Activated CD4-positive, alpha-beta T cell treated with anti-CD3 and anti-CD28 coated beads for 36 hours (primary cell): ENCODE results near the gene DDX52. TPM values are rescaled to one million over a fixed set of nuclear protein-coding genes. Genes with fewer than 3 reads are reported as not detected.

Experiments used
- ATAC-seq: fragments of 200-7000 bp; cut with Tn5 transposase; one replicate; pipeline ENCODE4 v1.10.0; 2021; ENCODE audit warnings: mild to moderate bottlenecking, moderate library complexity
- CTCF ChIA-PET: fragments of 350-600 bp; sonication (Branson Sonifier 250); formaldehyde crosslinking; loops from one replicate; lab custom pipeline; 2021; ENCODE audit warnings: antibody characterized with exemption; lab: Charles Lee
- POLR2A ChIA-PET: fragments of 350-600 bp; sonication (Branson Sonifier 250); formaldehyde crosslinking; loops from one replicate; lab custom pipeline; 2021; ENCODE audit warnings: antibody characterized with exemption, inconsistent platforms; lab: Charles Lee
- DNase-seq: peaks from one replicate; pipeline ENCODE4 v3.0.0-alpha.2; 2020
- H3K27ac Mint-ChIP-seq: one replicate; pipeline ENCODE4 v1.8.0; 2021; ENCODE audit warnings: mixed read lengths
- H3K27me3 Mint-ChIP-seq: one replicate; pipeline ENCODE4 v1.8.0; 2021; ENCODE audit warnings: mixed read lengths
- H3K36me3 Mint-ChIP-seq: one replicate; pipeline ENCODE4 v1.8.0; 2021; ENCODE audit warnings: low read depth, mixed read lengths
- H3K4me1 Mint-ChIP-seq: one replicate; pipeline ENCODE4 v1.8.0; 2021; ENCODE audit warnings: mixed read lengths
- H3K4me3 Mint-ChIP-seq: one replicate; pipeline ENCODE4 v1.8.0; 2021; ENCODE audit warnings: mild to moderate bottlenecking, moderate library complexity, mixed read lengths
- H3K9me3 Mint-ChIP-seq: one replicate; pipeline ENCODE4 v1.8.0; 2021; ENCODE audit warnings: low read depth, mixed read lengths
- intact Hi-C, 2 experiments: fragments of 100-400 bp; cut with DNase I in 1 of 2; cut with micrococcal nuclease in 1 of 2; formaldehyde crosslinking; loops; one replicate each; pipeline versions ENCODE4 v1.14.2 to v1.15.1; 2022 to 2024; cut with DNase I, micrococcal nuclease
- total RNA-seq, 2 experiments: library from RNA; stranded (reverse); gene quantifications; one replicate each; pipeline ENCODE4 v1.2.3, GENCODE V29; 2021

DDX52 gene
- total RNA-seq, 2 experiments from 2014 or later = 34.6 to 41.7 TPM

DNA sequence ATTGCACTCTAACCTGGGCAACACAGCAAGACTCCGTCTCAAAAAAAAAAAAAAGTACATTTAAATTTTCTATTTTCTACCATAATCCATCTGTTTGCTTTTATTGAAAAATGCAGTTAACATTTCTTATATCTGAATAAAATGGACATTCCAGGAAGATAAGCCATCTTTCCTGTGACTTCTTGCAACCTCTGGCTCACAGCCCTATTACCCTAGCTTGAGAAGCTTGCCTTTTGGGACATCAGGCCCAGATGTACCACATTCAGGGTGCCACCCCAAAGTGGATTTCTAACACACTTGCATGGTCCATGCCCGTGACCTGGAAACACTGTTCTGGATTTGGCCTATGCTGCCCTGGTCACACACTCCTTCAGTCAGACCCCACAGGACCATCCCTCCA lies 30.1 kb upstream of the DDX52 start:
- intact Hi-C loops = no loop called here
- Mint-ChIP-seq H3K4me1 (no peaks in the 10 kb centered on the region), H3K27ac (no peak overlapping the region)

DNA sequence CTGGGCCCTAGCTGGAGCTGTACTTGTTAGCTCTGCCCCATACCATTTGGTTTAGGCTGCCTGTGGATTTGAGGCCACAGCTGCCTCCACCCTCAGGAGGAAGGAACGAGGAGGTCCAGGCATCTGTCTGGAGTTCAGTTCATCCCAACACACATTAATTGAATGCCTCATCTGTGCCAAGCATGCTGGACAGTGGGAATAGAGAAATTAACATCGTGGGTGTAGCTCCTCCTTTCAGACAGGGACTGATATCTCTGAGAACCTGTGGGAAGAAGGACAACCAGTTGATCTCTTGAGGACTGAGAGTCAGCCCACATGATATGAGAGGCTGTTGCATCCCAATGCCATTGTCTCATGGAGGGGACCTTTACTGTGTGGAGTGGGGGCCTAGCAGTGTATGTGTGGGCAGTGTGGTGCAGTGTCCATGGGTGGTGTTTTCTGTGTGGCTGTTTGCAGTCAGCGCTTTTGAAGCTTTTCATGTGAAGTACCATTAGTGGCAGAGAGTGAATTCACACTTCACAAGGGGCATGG lies 29.4 kb upstream of the DDX52 start:
- H3K36me3 Mint-ChIP-seq = no peaks in the 10 kb centered on the region
- H3K9me3 Mint-ChIP-seq = no peaks in the 10 kb centered on the region
- no peaks in the 10 kb centered on the region for H3K4me1 Mint-ChIP-seq
- POLR2A ChIA-PET = no interaction called here
- ATAC-seq = no peak
- H3K4me3 Mint-ChIP-seq = no peak overlapping the region
- CTCF ChIA-PET = interaction anchor here (0.6 kb wide), 1 partner anchor 99 kb away, joined by 3 read pairs; no protein-coding TSS in a partner anchor
- intact Hi-C loops = no loop called here
- H3K27me3 Mint-ChIP-seq = peaks cover 10% of the 10 kb centered on the region
- no peak for DNase-seq
- H3K27ac Mint-ChIP-seq = no peak overlapping the region

More for the DNA sequence above, 30.1 kb upstream of the DDX52 start:
- DNase-seq (no peak), ATAC-seq (no peak)
- CTCF ChIA-PET = interaction anchor here (0.6 kb wide), 1 partner anchor 265 kb away, joined by 3 read pairs; no protein-coding TSS in a partner anchor
- POLR2A ChIA-PET = no interaction called here
- H3K27me3 Mint-ChIP-seq = peaks cover 15% of the 10 kb centered on the region
- H3K36me3 Mint-ChIP-seq = no peaks in the 10 kb centered on the region
- H3K4me3 Mint-ChIP-seq = no peak overlapping the region
- no peaks in the 10 kb centered on the region for H3K9me3 Mint-ChIP-seq

- no peak overlapping the region for H3K27ac Mint-ChIP-seq
- ChIA-PET POLR2A (no interaction called here), CTCF (interaction anchor here (0.6 kb wide), 1 partner anchor 99 kb away, joined by 3 read pairs; no protein-coding TSS in a partner anchor)
Measured at GRCh38 chr17:37671824-37672547, 28.7 kb upstream of the DDX52 start.

DNA sequence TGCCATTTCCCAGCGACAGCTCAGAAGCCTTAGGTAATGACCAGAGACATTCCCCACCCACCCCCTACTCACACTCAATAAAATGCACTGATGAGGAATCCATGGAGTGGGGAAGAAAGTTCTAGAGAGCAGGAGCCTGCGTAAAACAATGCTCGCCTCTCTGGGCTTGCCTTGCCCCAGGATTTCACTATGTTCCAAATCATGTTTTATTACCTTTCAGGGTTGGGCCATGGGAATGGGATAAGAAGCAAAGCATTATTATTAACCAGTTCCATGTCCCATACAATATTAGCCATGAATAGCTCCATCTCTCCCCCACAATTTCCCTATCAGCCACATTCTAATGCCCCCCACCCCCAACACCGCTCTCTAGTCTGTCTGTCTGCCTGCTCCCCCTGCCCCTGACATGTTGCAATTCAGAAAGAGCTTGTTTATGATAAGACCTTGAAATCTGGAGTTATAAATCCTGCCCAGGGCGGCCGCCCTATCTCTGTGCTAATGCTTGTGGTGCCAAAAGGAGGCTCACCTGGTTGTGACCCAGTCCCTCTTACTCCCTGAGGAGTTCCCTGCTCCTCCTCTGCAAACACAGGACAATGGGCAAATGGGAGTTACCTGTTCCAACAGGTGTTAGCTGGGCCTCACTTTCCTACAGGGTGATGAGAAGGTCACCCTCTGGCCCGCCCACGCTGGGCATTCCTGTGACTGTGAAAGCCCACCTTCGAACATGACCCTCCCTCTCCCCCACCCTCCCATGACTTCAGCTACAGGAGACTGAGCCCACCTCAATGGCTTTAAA lies 28.0 kb upstream of the DDX52 start:
- ATAC-seq = no peak
- intact Hi-C loops = no loop called here

More at GRCh38 chr17:37671824-37672547, 28.7 kb upstream of the DDX52 start:
- Mint-ChIP-seq H3K27me3 (peaks cover 9% of the 10 kb centered on the region), H3K4me3 (no peak overlapping the region), H3K9me3 (no peaks in the 10 kb centered on the region), H3K36me3 (no peaks in the 10 kb centered on the region), H3K4me1 (no peaks in the 10 kb centered on the region)
- intact Hi-C loops = no loop called here
- ATAC-seq (no peak), DNase-seq (no peak)

GRCh38 chr17:37667039-37667438 lies 23.8 kb upstream of the DDX52 start:
- H3K4me3 Mint-ChIP-seq = no peak overlapping the region
- no peaks in the 10 kb centered on the region for H3K36me3 Mint-ChIP-seq
- ChIA-PET POLR2A (no interaction called here), CTCF (interaction anchor here (0.7 kb wide), 1 partner anchor 155 kb away, joined by 4 read pairs; no protein-coding TSS in a partner anchor)
- peaks cover 3% of the 10 kb centered on the region for H3K27me3 Mint-ChIP-seq
- no peaks in the 10 kb centered on the region for H3K4me1 Mint-ChIP-seq
- no peak overlapping the region for H3K27ac Mint-ChIP-seq
- no peak for DNase-seq
- no peaks in the 10 kb centered on the region for H3K9me3 Mint-ChIP-seq
- intact Hi-C loops = no loop called here
- no peak for ATAC-seq

More for the DNA sequence above, 28.0 kb upstream of the DDX52 start:
- Mint-ChIP-seq H3K4me3 (no peak overlapping the region), H3K9me3 (no peaks in the 10 kb centered on the region), H3K4me1 (no peaks in the 10 kb centered on the region), H3K27me3 (peaks cover 3% of the 10 kb centered on the region), H3K36me3 (no peaks in the 10 kb centered on the region), H3K27ac (no peak overlapping the region)
- ChIA-PET CTCF (no interaction called here), POLR2A (no interaction called here)
- no peak for DNase-seq

GRCh38 chr17:37664214-37664613 lies 21.0 kb upstream of the DDX52 start:
- H3K27ac Mint-ChIP-seq = no peak overlapping the region
- H3K27me3 Mint-ChIP-seq = peaks cover 3% of the 10 kb centered on the region
- ChIA-PET CTCF (interaction anchor here (0.6 to 1.1 kb wide), 2 partner anchors 130 to 1591 kb away, joined by 3 to 8 read pairs; no protein-coding TSS in a partner anchor), POLR2A (no interaction called here)
- no peaks in the 10 kb centered on the region for H3K9me3 Mint-ChIP-seq
- ATAC-seq = no peak
- H3K36me3 Mint-ChIP-seq = no peaks in the 10 kb centered on the region
- DNase-seq = no peak
- intact Hi-C loops = no loop called here
- no peaks in the 10 kb centered on the region for H3K4me1 Mint-ChIP-seq
- H3K4me3 Mint-ChIP-seq = no peak overlapping the region

DNA sequence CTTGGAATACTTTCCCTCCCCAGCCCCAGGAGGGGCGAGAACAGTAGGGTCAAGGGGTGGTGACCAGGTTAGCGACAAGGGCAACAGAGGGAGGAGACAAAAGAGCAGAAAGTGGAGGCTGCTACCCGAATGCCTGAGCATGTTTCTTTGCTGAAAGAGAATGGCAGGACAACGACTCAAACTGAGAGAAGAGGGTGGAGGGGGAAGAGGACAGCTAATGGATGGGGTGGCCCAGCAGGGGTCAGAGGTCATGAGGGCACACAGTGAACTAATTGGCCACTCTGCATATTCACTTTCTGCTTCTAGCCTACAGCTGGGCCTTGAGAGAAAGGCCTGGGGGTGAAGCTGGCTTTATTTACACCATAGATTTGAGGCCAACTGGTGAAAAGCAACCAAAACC lies 19.1 kb upstream of the DDX52 start:
- no peaks in the 10 kb centered on the region for H3K36me3 Mint-ChIP-seq
- no peak overlapping the region for H3K27ac Mint-ChIP-seq
- POLR2A ChIA-PET = no interaction called here
- H3K9me3 Mint-ChIP-seq = no peaks in the 10 kb centered on the region
- H3K27me3 Mint-ChIP-seq = peaks cover 3% of the 10 kb centered on the region
- no peaks in the 10 kb centered on the region for H3K4me1 Mint-ChIP-seq
- ATAC-seq = no peak
- no peak for DNase-seq
- H3K4me3 Mint-ChIP-seq = no peak overlapping the region
- intact Hi-C loops = no loop called here
- CTCF ChIA-PET = interaction anchor here (1.1 kb wide), 1 partner anchor 130 kb away, joined by 5 read pairs; no protein-coding TSS in a partner anchor

GRCh38 chr17:37661400-37662014 lies 18.3 kb upstream of the DDX52 start:
- Mint-ChIP-seq H3K36me3 (no peaks in the 10 kb centered on the region), H3K4me1 (no peaks in the 10 kb centered on the region), H3K27ac (no peak overlapping the region), H3K4me3 (no peak overlapping the region), H3K27me3 (peaks cover 3% of the 10 kb centered on the region), H3K9me3 (no peaks in the 10 kb centered on the region)
- DNase-seq (no peak), ATAC-seq (no peak)
- CTCF ChIA-PET = no interaction called here
- intact Hi-C loops = no loop called here
- POLR2A ChIA-PET = no interaction called here

- no peak for ATAC-seq
- intact Hi-C loops = loop anchor here in 1 of 2 experiments (5.0 kb wide), 1 partner anchor 82 kb away; no protein-coding TSS in a partner anchor
- DNase-seq = no peak
- H3K27me3 Mint-ChIP-seq = no peaks in the 10 kb centered on the region
- ChIA-PET POLR2A (no interaction called here), CTCF (no interaction called here)
- H3K36me3 Mint-ChIP-seq = no peaks in the 10 kb centered on the region
- no peak overlapping the region for H3K4me3 Mint-ChIP-seq
- H3K4me1 Mint-ChIP-seq = no peaks in the 10 kb centered on the region
- H3K9me3 Mint-ChIP-seq = no peaks in the 10 kb centered on the region
- no peak overlapping the region for H3K27ac Mint-ChIP-seq
Measured at GRCh38 chr17:37659925-37660324, 16.7 kb upstream of the DDX52 start.

GRCh38 chr17:37657202-37657601 lies 14.0 kb upstream of the DDX52 start:
- no peak overlapping the region for H3K4me3 Mint-ChIP-seq
- H3K4me1 Mint-ChIP-seq = no peaks in the 10 kb centered on the region
- H3K27ac Mint-ChIP-seq = no peak overlapping the region
- peaks cover 2% of the 10 kb centered on the region for H3K27me3 Mint-ChIP-seq
- ATAC-seq = no peak
- H3K36me3 Mint-ChIP-seq = no peaks in the 10 kb centered on the region
- POLR2A ChIA-PET = no interaction called here
- H3K9me3 Mint-ChIP-seq = no peaks in the 10 kb centered on the region
- CTCF ChIA-PET = interaction anchor here (0.7 to 0.9 kb wide), 2 partner anchors 45 to 93 kb away, joined by 3 read pairs; no protein-coding TSS in a partner anchor
- intact Hi-C loops = loop anchor here in 1 of 2 experiments (5.0 kb wide), 1 partner anchor 85 kb away; no protein-coding TSS in a partner anchor
- DNase-seq = no peak

- peaks cover 23% of the 10 kb centered on the region for H3K27me3 Mint-ChIP-seq
- ChIA-PET POLR2A (no interaction called here), CTCF (interaction anchor here (0.7 kb wide), 1 partner anchor 75 kb away, joined by 3 read pairs; no protein-coding TSS in a partner anchor)
- no peak overlapping the region for H3K27ac Mint-ChIP-seq
- H3K4me1 Mint-ChIP-seq = no peaks in the 10 kb centered on the region
- H3K4me3 Mint-ChIP-seq = no peak overlapping the region
- ATAC-seq (no peak), DNase-seq (no peak)
- H3K9me3 Mint-ChIP-seq = no peaks in the 10 kb centered on the region
- intact Hi-C loops = no loop called here
- H3K36me3 Mint-ChIP-seq = no peaks in the 10 kb centered on the region
Measured at GRCh38 chr17:37651849-37652248, 8.6 kb upstream of the DDX52 start.
